GM19468 (cell line): ENCODE measurements around the gene UFSP2.

Experiments
- ATAC-seq: cut with Tn5 transposase; IDR thresholded peaks from one replicate; pipeline ENCODE4 v1.9.1; 2021; ENCODE audit warnings: mild to moderate bottlenecking, moderate library complexity, moderate number of reproducible peaks; ENCODE audit not compliant: unreplicated experiment; ENCODE audit errors: extremely low read depth

Gene UFSP2

GRCh38 chr4:185358514-185358913 lies 67.2 kb downstream of the UFSP2 start:
- ATAC-seq: no peak

- ATAC-seq: no peak
Measured at GRCh38 chr4:185357733-185358440, 67.9 kb downstream of the UFSP2 start.

- no peak for ATAC-seq
Measured at GRCh38 chr4:185357211-185357610, 68.6 kb downstream of the UFSP2 start.

- no peak for ATAC-seq
Measured at GRCh38 chr4:185352741-185353140, 73.0 kb downstream of the UFSP2 start.

GRCh38 chr4:185352202-185352601 lies 73.6 kb downstream of the UFSP2 start:
- no peak for ATAC-seq

GRCh38 chr4:185351691-185352090 lies 74.1 kb downstream of the UFSP2 start:
- ATAC-seq: no peak
